Panc1 (cell line): Measurements from ENCODE around the gene SMIM10L2A.

Experiments
- CTCF ChIP-seq: fragments of 450-650 bp; IDR thresholded peaks from 2 replicates; pipeline ENCODE4 v1.5.1; 2017; ENCODE audit warnings: mild to moderate bottlenecking
- SIN3A ChIP-seq: IDR thresholded peaks from 2 replicates; pipeline ENCODE4 v1.6.1; 2012; ENCODE audit warnings: low read depth, mild to moderate bottlenecking, low read length, moderate library complexity, borderline replicate concordance; ENCODE audit not compliant: insufficient read depth

- TF ChIP-seq SIN3A = no peak
- no peak for TF ChIP-seq CTCF
Measured at GRCh38 chrX:135421537-135421931, 210 bp upstream of the SMIM10L2A start.
